NB4 (cell line): ENCODE data around the gene ERBB4.

Experiments used
- CTCF ChIP-seq: IDR thresholded peaks from one replicate; pipeline ENCODE4 v1.5.1; 2012; ENCODE audit warnings: low read depth, low read length
- POLR2A ChIP-seq: IDR thresholded peaks from 2 replicates; pipeline ENCODE4 v1.6.1; 2011; ENCODE audit warnings: mild to moderate bottlenecking; ENCODE audit not compliant: insufficient read length; ENCODE audit errors: extremely low read depth

GRCh38 chr2:212379103-212379502 lies 159.5 kb downstream of the ERBB4 start:
- TF ChIP-seq CTCF (no peak), POLR2A (no peak)
